Activated T-cell treated with anti-CD3 and anti-CD28 coated beads, Interleukin-2, amount 50 U/mL, for 72 hours (primary cell): Measurements from ENCODE around the gene MROH9. TPM values are rescaled to one million over a fixed set of nuclear protein-coding genes. Genes with fewer than 3 reads are reported as not detected.

Source experiments
- ATAC-seq, 2 donors: fragments of 150-1000 bp; cut with Tn5 transposase; replicated peaks in 1 of 2; 2 replicates each; pipeline ENCODE4 v1.10.0; 2021; ENCODE audit warnings: moderate library complexity in 2 of 2, mild to moderate bottlenecking in 1 of 2
- DNase-seq, 2 donors: peaks; one replicate each; pipeline ENCODE4 v3.0.0; 2021 to 2022; ENCODE audit warnings: mixed read lengths in 1 of 2
- H3K27ac Mint-ChIP-seq: one replicate; pipeline ENCODE4 v1.8.0; 2022; ENCODE audit warnings: mild to moderate bottlenecking, moderate library complexity, mixed read lengths
- H3K27me3 Mint-ChIP-seq: one replicate; pipeline ENCODE4 v1.8.0; 2022; ENCODE audit warnings: low read depth, mixed read lengths
- H3K36me3 Mint-ChIP-seq, 2 donors: one replicate each; pipeline ENCODE4 v1.8.0; 2022; ENCODE audit warnings: mixed read lengths in 2 of 2, mild to moderate bottlenecking in 1 of 2; ENCODE audit not compliant: insufficient read depth in 2 of 2
- H3K4me1 Mint-ChIP-seq: one replicate; pipeline ENCODE4 v1.8.0; 2022; ENCODE audit warnings: low read depth, mixed read lengths
- H3K4me3 Mint-ChIP-seq, 2 donors: one replicate each; pipeline ENCODE4 v1.8.0; 2022; ENCODE audit warnings: mild to moderate bottlenecking in 2 of 2, mixed read lengths in 2 of 2, moderate library complexity in 2 of 2
- H3K9me3 Mint-ChIP-seq, 2 donors: one replicate each; pipeline ENCODE4 v1.8.0; 2022; ENCODE audit warnings: mixed read lengths in 2 of 2
- total RNA-seq, 2 donors: library from RNA; stranded (reverse); gene quantifications; one replicate each; pipeline ENCODE4 v1.2.3, GENCODE V29; 2022

The MROH9 gene
- total RNA-seq, 2 donors from 2014 or later = not detected

DNA sequence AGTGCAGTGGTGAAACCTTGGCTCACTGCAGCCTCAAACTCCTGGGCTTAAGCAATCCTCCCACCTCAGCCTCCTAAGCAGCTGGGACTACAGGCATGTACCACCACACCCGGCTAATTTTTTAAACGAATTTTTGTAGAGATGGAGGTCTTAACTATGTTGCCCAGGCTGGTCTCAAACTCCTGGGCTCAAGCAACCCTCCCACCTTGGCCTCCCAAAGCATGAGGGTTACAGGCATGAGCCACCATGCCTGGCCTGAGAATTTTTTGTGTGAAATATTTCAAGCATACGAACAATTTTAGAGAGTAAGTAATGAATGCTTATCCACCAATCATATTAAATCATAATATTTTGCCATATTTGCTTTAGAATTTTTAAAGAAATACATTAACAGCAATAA is 51.6 kb downstream of the MROH9 start:
- Mint-ChIP-seq H3K9me3 (no peaks in the 10 kb centered on the region), H3K4me3 (no peak overlapping the region), H3K27me3 (peaks cover 5% of the 10 kb centered on the region), H3K27ac (no peak overlapping the region), H3K4me1 (peaks cover 6% of the 10 kb centered on the region), H3K36me3 (no peaks in the 10 kb centered on the region)
- ATAC-seq (no peak), DNase-seq (no peak)

- H3K27ac Mint-ChIP-seq = peak overlapping the region; percentile 14
- H3K27me3 Mint-ChIP-seq = peaks cover 5% of the 10 kb centered on the region
- H3K4me3 Mint-ChIP-seq = no peak overlapping the region
- H3K9me3 Mint-ChIP-seq = no peaks in the 10 kb centered on the region
- no peaks in the 10 kb centered on the region for H3K36me3 Mint-ChIP-seq
- ATAC-seq (no peak), DNase-seq (no peak)
- peaks cover 6% of the 10 kb centered on the region for H3K4me1 Mint-ChIP-seq
Measured at GRCh38 chr1:170987424-170987823, 52.1 kb downstream of the MROH9 start.

GRCh38 chr1:170993151-170993550 is 57.8 kb downstream of the MROH9 start:
- ATAC-seq (no peak), DNase-seq (no peak)
- no peaks in the 10 kb centered on the region for H3K36me3 Mint-ChIP-seq
- H3K4me3 Mint-ChIP-seq = no peak overlapping the region
- H3K9me3 Mint-ChIP-seq = no peaks in the 10 kb centered on the region
- H3K27me3 Mint-ChIP-seq = no peaks in the 10 kb centered on the region
- H3K27ac Mint-ChIP-seq = no peak overlapping the region
- H3K4me1 Mint-ChIP-seq = peaks cover 2% of the 10 kb centered on the region

DNA sequence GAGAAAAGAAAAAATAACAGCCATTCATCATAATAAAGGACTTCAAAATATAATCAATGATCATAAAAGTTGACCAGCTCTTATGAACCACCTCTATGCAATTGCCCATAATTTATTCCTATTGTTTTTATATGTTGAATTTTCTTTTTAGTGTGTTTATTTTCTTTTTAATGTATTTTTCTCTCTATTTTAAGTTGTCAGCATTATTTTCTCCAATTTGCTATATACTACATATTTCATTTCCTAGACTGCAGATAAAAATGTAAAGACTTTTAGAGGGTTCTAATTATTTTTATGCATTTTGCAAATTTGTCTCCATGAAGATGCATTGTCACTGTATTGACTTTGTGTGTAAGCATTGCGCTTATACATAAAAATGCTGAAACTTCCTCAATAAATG is 58.4 kb downstream of the MROH9 start:
- no peaks in the 10 kb centered on the region for H3K4me1 Mint-ChIP-seq
- H3K9me3 Mint-ChIP-seq = no peaks in the 10 kb centered on the region
- no peak overlapping the region for H3K4me3 Mint-ChIP-seq
- no peak for ATAC-seq
- H3K36me3 Mint-ChIP-seq = no peaks in the 10 kb centered on the region
- no peak overlapping the region for H3K27ac Mint-ChIP-seq
- no peaks in the 10 kb centered on the region for H3K27me3 Mint-ChIP-seq
- DNase-seq = no peak

GRCh38 chr1:171014880-171015279 is 79.5 kb downstream of the MROH9 start:
- Mint-ChIP-seq H3K36me3 (peaks cover 0 to 2% of the 10 kb centered on the region in 2 donors), H3K4me1 (no peaks in the 10 kb centered on the region), H3K4me3 (no peak overlapping the region), H3K27me3 (no peaks in the 10 kb centered on the region), H3K9me3 (peaks cover 0 to 4% of the 10 kb centered on the region in 2 donors), H3K27ac (no peak overlapping the region)
- DNase-seq = no peak
- ATAC-seq = no peak

GRCh38 chr1:171017426-171017825 is 82.1 kb downstream of the MROH9 start:
- Mint-ChIP-seq H3K27ac (no peak overlapping the region), H3K9me3 (peaks cover 4 to 6% of the 10 kb centered on the region in 2 donors), H3K36me3 (peaks cover 0 to 2% of the 10 kb centered on the region in 2 donors), H3K27me3 (no peaks in the 10 kb centered on the region), H3K4me3 (no peak overlapping the region), H3K4me1 (no peaks in the 10 kb centered on the region)
- DNase-seq (no peak), ATAC-seq (no peak)

- no peak overlapping the region for H3K4me3 Mint-ChIP-seq
- H3K4me1 Mint-ChIP-seq = no peaks in the 10 kb centered on the region
- DNase-seq = no peak
- peaks cover 0 to 2% of the 10 kb centered on the region in 2 donors for H3K36me3 Mint-ChIP-seq
- ATAC-seq = no peak
- peaks cover 4 to 6% of the 10 kb centered on the region in 2 donors for H3K9me3 Mint-ChIP-seq
- H3K27ac Mint-ChIP-seq = no peak overlapping the region
- no peaks in the 10 kb centered on the region for H3K27me3 Mint-ChIP-seq
Measured at GRCh38 chr1:171019971-171020370, 84.6 kb downstream of the MROH9 start.

DNA sequence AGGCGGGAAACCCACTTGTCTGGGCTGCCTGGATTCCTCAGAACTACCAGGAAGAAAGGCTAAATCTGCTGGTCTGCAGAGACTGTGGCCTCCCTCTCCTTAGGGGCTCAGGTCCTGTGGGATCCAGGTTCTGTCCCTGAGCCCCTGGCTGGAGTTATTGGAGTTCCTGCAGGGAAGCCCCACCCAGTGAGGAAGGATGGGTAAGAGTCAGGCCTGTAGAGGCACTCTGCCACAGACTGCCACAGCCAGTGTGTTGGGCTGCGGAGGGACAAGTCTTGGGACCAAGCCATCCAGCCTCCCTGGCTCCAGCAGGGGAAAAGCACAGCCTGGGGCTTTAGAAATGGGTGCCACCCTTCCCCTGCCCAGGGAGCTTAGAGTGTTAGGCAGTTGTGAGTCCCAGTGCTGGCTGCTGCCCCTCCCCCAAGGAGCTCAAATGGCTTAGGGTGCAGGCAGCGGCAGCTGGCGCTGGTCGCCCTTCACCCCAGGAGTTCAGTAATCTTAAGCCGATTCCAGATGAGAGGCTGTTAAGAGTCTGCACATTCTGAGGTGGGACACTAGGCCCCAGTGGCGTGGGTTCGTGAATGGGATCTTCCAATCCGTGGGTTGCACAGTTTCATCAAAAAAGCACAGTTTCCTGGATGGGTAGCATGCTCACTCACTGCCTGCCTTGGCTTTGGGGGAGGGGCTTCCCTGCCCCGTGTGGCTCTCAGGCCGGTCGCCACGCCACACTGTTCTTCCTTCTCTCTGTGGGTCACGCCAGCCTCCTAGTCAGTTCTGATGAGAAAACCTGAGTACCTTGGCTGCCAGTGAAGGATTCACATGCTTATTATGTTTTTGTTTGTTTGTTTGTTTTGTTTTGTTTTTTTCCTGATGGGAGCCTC is 97.7 kb downstream of the MROH9 start:
- no peak for ATAC-seq
- H3K27me3 Mint-ChIP-seq = peaks cover 9% of the 10 kb centered on the region
- peaks cover 5 to 7% of the 10 kb centered on the region in 2 donors for H3K9me3 Mint-ChIP-seq
- peaks cover 0 to 1% of the 10 kb centered on the region in 2 donors for H3K36me3 Mint-ChIP-seq
- no peak overlapping the region for H3K27ac Mint-ChIP-seq
- no peaks in the 10 kb centered on the region for H3K4me1 Mint-ChIP-seq
- no peak overlapping the region for H3K4me3 Mint-ChIP-seq
- no peak for DNase-seq

- DNase-seq = no peak
- no peak overlapping the region for H3K4me3 Mint-ChIP-seq
- H3K27me3 Mint-ChIP-seq = no peaks in the 10 kb centered on the region
Measured at GRCh38 chr1:171037626-171038025, 102.3 kb downstream of the MROH9 start.

DNA sequence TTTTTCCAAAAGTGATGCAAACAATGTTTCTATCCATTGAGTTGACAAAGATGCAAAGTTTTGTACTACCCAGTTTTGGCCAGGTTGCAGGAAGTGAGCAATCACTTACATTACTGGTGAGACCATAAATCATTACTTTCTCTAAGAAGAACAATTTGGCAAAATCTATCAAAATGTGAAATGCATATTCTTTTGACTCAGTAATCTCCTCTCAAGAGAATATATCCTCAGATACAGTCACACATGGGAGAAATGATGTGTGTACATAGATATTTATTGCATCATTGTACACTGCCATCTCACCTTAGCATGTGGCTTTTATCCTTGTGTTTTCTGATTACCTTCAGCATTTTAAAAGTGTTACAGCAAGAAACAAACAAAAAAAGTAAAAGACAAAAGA is 103.0 kb downstream of the MROH9 start:
- Mint-ChIP-seq H3K27ac (no peak overlapping the region), H3K4me1 (no peaks in the 10 kb centered on the region), H3K9me3 (peaks cover 0 to 2% of the 10 kb centered on the region in 2 donors), H3K36me3 (no peaks in the 10 kb centered on the region), H3K4me3 (no peak overlapping the region), H3K27me3 (no peaks in the 10 kb centered on the region)
- ATAC-seq (no peak), DNase-seq (no peak)

More at GRCh38 chr1:171037626-171038025, 102.3 kb downstream of the MROH9 start:
- no peak overlapping the region for H3K27ac Mint-ChIP-seq
- no peaks in the 10 kb centered on the region for H3K9me3 Mint-ChIP-seq
- H3K4me1 Mint-ChIP-seq = no peaks in the 10 kb centered on the region
- H3K36me3 Mint-ChIP-seq = no peaks in the 10 kb centered on the region
- no peak for ATAC-seq

- ATAC-seq = no peak
Measured at GRCh38 chr1:171048014-171048413, 112.7 kb downstream of the MROH9 start.

GRCh38 chr1:171052977-171053376 is 117.6 kb downstream of the MROH9 start:
- DNase-seq (no peak), ATAC-seq (no peak)
- H3K9me3 Mint-ChIP-seq = peaks cover 3 to 16% of the 10 kb centered on the region in 2 donors
- no peaks in the 10 kb centered on the region for H3K36me3 Mint-ChIP-seq
- H3K4me1 Mint-ChIP-seq = no peaks in the 10 kb centered on the region
- H3K4me3 Mint-ChIP-seq = no peak overlapping the region
- H3K27me3 Mint-ChIP-seq = no peaks in the 10 kb centered on the region
- H3K27ac Mint-ChIP-seq = no peak overlapping the region

More at GRCh38 chr1:171048014-171048413, 112.7 kb downstream of the MROH9 start:
- Mint-ChIP-seq H3K9me3 (peaks cover 5 to 12% of the 10 kb centered on the region in 2 donors), H3K27me3 (no peaks in the 10 kb centered on the region), H3K27ac (no peak overlapping the region), H3K4me3 (no peak overlapping the region), H3K4me1 (no peaks in the 10 kb centered on the region), H3K36me3 (no peaks in the 10 kb centered on the region)
- no peak for DNase-seq

DNA sequence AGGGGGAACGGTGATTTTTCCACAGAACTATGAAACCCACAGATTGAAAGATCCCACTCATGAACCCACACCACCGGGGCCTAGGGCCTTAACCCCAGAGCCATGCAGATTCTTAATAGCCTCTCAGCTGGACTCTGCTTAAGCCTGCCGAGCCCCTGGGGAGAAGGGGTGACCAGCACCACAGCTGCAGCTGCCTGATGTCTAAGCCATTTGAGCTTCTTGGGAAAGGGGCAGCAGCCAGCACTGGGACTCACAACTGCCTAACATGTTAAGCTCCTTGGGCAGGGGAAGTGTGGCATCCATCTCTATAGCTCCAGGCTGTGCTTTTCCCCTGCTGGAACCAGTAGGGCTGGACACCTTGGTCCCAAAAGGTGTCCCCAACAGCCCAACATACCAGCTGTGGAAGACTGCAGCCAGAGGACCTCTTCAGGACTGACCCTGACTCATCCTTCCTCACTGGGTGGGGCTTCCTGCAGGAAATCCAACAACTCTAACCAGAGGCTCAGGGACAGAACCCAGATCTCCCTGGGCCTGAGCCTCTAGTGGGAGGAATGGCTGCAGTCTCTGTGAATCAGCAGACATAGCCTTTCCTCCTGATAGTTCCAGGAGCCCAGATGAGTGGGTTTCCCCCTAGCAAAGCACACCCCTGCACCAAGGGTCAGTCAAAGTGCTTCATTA is 120.8 kb downstream of the MROH9 start:
- Mint-ChIP-seq H3K9me3 (peaks cover 3 to 13% of the 10 kb centered on the region in 2 donors), H3K36me3 (no peaks in the 10 kb centered on the region), H3K27ac (no peak overlapping the region), H3K4me3 (no peak overlapping the region), H3K27me3 (no peaks in the 10 kb centered on the region), H3K4me1 (no peaks in the 10 kb centered on the region)
- ATAC-seq = no peak
- no peak for DNase-seq
